K562 (cell line): ENCODE results near the gene EAPP. TPM values are rescaled to one million over a fixed set of nuclear protein-coding genes. Genes with fewer than 3 reads are reported as not detected.

Experiments used
- ATAC-seq: fragments of 200-7000 bp; cut with Tn5 transposase; 3 replicates; pipeline ENCODE4 v1.9.1; 2020; ENCODE audit warnings: moderate library complexity
- BruUV-seq: library from RNA; stranded (reverse); fragments of 400-500 nt; replicated peaks from 2 replicates; lab custom pipeline; 2021; lab: Mats Ljungman, UMichigan
- CTCF ChIA-PET: fragments of 300-600 bp; formaldehyde crosslinking; extraction: SDS; loops from one replicate; lab custom pipeline; 2021; ENCODE audit warnings: low intra/inter-chr PET ratio; lab: Yijun Ruan, JAX
- POLR2A ChIA-PET: fragments of 300-600, 350-650 bp; sonication (Branson Sonifier 250); formaldehyde crosslinking; extraction: SDS; loops from one replicate; lab custom pipeline; 2021; ENCODE audit warnings: antibody characterized with exemption, inconsistent platforms; lab: Yijun Ruan, JAX
- DNase-seq, 4 experiments: peaks; one replicate each; pipeline versions ENCODE4 v3.0.0 to v3.0.0-alpha.2; 2011 to 2018; ENCODE audit warnings: low spot score in 3 of 4, mixed read lengths in 3 of 4; ENCODE audit errors: extremely low read depth in 1 of 4
- FAIRE-seq: peaks from 2 replicates; lab custom pipeline; 2011; peaks lifted over from hg19 to GRCh38; lab: Jason Lieb, UNC
- H2AFZ ChIP-seq: 2 replicates; pipeline ENCODE4 v1.6.0; 2011; ENCODE audit warnings: low read depth, low read length, control low read depth, inconsistent platforms
- H3K27ac ChIP-seq: fragments of 200-600 bp; 3 replicates; pipeline ENCODE4 v1.8.0; 2011; ENCODE audit warnings: low read depth, mild to moderate bottlenecking, control low read depth, inconsistent platforms, low read length, moderate library complexity, mixed read lengths; ENCODE audit errors: extremely low read depth
- H3K27me3 ChIP-seq, 2 experiments: fragments of 300-600 bp in 1 of 2; 2 replicates in 1 of 2; 3 replicates in 1 of 2; pipeline versions ENCODE4 v1.6.0 to v1.8.0; 2011; ENCODE audit warnings: inconsistent platforms in 2 of 2, low read length in 2 of 2, mild to moderate bottlenecking in 1 of 2, mixed read lengths in 1 of 2, moderate library complexity in 1 of 2; ENCODE audit not compliant: control insufficient read depth in 2 of 2, insufficient read depth in 2 of 2
- H3K36me3 ChIP-seq: fragments of 300-600 bp; 3 replicates; pipeline ENCODE4 v1.8.0; 2011; ENCODE audit warnings: mild to moderate bottlenecking, low read length, inconsistent platforms; ENCODE audit not compliant: control insufficient read depth, insufficient read depth
- H3K4me1 ChIP-seq, 2 experiments: fragments of 200-600 bp in 1 of 2; replicated peaks in 1 of 2; 2 replicates in 1 of 2; 3 replicates in 1 of 2; pipeline versions ENCODE4 v1.5.1 to v1.8.0; 2011; ENCODE audit warnings: inconsistent platforms in 2 of 2, low read length in 2 of 2, mild to moderate bottlenecking in 1 of 2, mixed read lengths in 1 of 2, moderate library complexity in 1 of 2; ENCODE audit not compliant: control insufficient read depth in 2 of 2, insufficient read depth in 2 of 2
- H3K4me2 ChIP-seq: 2 replicates; pipeline ENCODE4 v1.6.1; 2011; ENCODE audit warnings: low read length, control low read depth, inconsistent platforms, mixed read lengths; ENCODE audit not compliant: insufficient read depth
- H3K4me3 ChIP-seq: fragments of 200-600 bp; sonication (generic), shearing (Covaris generic); 2 replicates; pipeline ENCODE4 v1.5.1; 2016; ENCODE audit warnings: control low read depth, inconsistent platforms
- H3K79me2 ChIP-seq: fragments of 200-600 bp; 3 replicates; pipeline ENCODE4 v1.8.0; 2011; ENCODE audit warnings: low read length, inconsistent platforms; ENCODE audit not compliant: control insufficient read depth, insufficient read depth
- H3K9ac ChIP-seq, 2 experiments: 2 replicates each; pipeline versions ENCODE4 v1.6.0 to v1.6.1; 2011; ENCODE audit warnings: low read depth in 2 of 2, low read length in 2 of 2, control low read depth in 1 of 2, inconsistent platforms in 1 of 2, mild to moderate bottlenecking in 1 of 2, mixed read lengths in 1 of 2; ENCODE audit not compliant: insufficient read depth in 1 of 2
- H3K9me1 ChIP-seq: one replicate; pipeline ENCODE4 v1.6.0; 2011; ENCODE audit warnings: inconsistent platforms, mild to moderate bottlenecking, low read length, moderate library complexity; ENCODE audit not compliant: control insufficient read depth, insufficient read depth
- H3K9me3 ChIP-seq: replicated peaks from 2 replicates; pipeline ENCODE4 v1.5.1; 2011; ENCODE audit warnings: low read depth, low read length, inconsistent platforms; ENCODE audit not compliant: control insufficient read depth, insufficient read depth
- H4K20me1 ChIP-seq: replicated peaks from 2 replicates; pipeline ENCODE4 v1.6.1; 2011; ENCODE audit warnings: low read length, inconsistent platforms, mixed read lengths; ENCODE audit not compliant: control insufficient read depth, insufficient read depth
- ADNP ChIP-seq: fragments of 200-800 bp; sonication (Bioruptor generic); IDR thresholded peaks from 2 replicates; pipeline ENCODE4 v1.6.1; 2016; ENCODE audit warnings: missing genetic modification characterization, missing compliant biosample characterization
- ATF7 ChIP-seq: fragments of 450-650 bp; IDR thresholded peaks from 2 replicates; pipeline ENCODE4 v1.7.1; 2014; ENCODE audit warnings: mild to moderate bottlenecking, moderate library complexity
- CC2D1A ChIP-seq: fragments of 450-650 bp; IDR thresholded peaks from 2 replicates; pipeline ENCODE4 v1.6.1; 2017; ENCODE audit warnings: mild to moderate bottlenecking
- HMGXB4 ChIP-seq: sonication (generic); formaldehyde crosslinking; IDR thresholded peaks from 2 replicates; pipeline ENCODE4 v1.8.1; 2023; ENCODE audit warnings: mild to moderate bottlenecking, missing genetic modification reagents
- KLF10 ChIP-seq: fragments of 250-450 bp; sonication (Bioruptor Pico); IDR thresholded peaks from 2 replicates; pipeline ENCODE4 v1.6.1; 2021; ENCODE audit warnings: matching md5 sums
- MYNN ChIP-seq, 2 experiments: sonication (generic); formaldehyde crosslinking in 1 of 2; IDR thresholded peaks; 2 replicates each; pipeline versions ENCODE4 v1.5.0 to v1.6.1; 2016 to 2020; ENCODE audit warnings: antibody characterized with exemption in 1 of 2, missing genetic modification reagents in 1 of 2
- SIRT6 ChIP-seq: IDR thresholded peaks from one replicate; pipeline ENCODE4 v1.6.1; 2012; ENCODE audit warnings: low read depth, mild to moderate bottlenecking, control low read depth, inconsistent platforms, low read length, moderate library complexity
- SRF ChIP-seq, 2 experiments: fragments of 250-450, 450-650 bp in 1 of 2; sonication (Bioruptor Pico) in 1 of 2; sonication (generic) in 1 of 2; formaldehyde crosslinking; IDR thresholded peaks; 2 replicates each; pipeline versions ENCODE4 v1.5.0 to v1.5.1; 2020 to 2022; ENCODE audit warnings: mild to moderate bottlenecking in 1 of 2, missing genetic modification reagents in 1 of 2
- TRIM28 ChIP-seq: fragments of 450-650 bp; IDR thresholded peaks from 2 replicates; pipeline ENCODE4 v1.6.1; 2017
- WGBS: fragments of 100-300 bp; shearing (Covaris generic); methylation state at CpG from one replicate; pipeline ENCODE4 v1.1.6; 2016; ENCODE audit warnings: low coverage, mixed read lengths; ENCODE audit not compliant: insufficient coverage; ENCODE audit errors: missing lambda C conversion rate; 5-methylcytosine and 5-hydroxymethylcytosine counted together
- in situ Hi-C: fragments of 300-500 bp; cut with MboI; formaldehyde crosslinking; loops from 4 replicates; pipeline ENCODE4 v1.15.0; 2018; ENCODE audit warnings: inconsistent platforms, mixed read lengths
- intact Hi-C: fragments of 100-400 bp; cut with micrococcal nuclease; formaldehyde crosslinking; loops from 2 replicates; pipeline ENCODE4 v1.14.2; 2022
- polyA plus RNA-seq, 8 experiments: library from polyadenylated mRNA; depleted of rRNA in 4 of 8; stranded (reverse) in 5 of 8; unstranded in 3 of 8; fragments of >200 nt; fragmentation: Nextera tagmentation in 2 of 8; fragmentation: Illumina TruSeq in 1 of 8; extraction: Ambion mirVana in 2 of 8; extraction: Trizol in 1 of 8; gene quantifications; 2 replicates each; pipeline versions ENCODE4 v1.2.1 to v1.2.3, GENCODE V29; 2011 to 2014; ENCODE audit warnings: inconsistent platforms in 1 of 8, missing spikeins in 1 of 8
- total RNA-seq, 7 experiments: library from RNA; depleted of rRNA in 6 of 7; stranded (reverse); fragments of >200 nt in 6 of 7; fragmentation: Illumina TruSeq in 2 of 7; extraction: Trizol in 2 of 7; gene quantifications; 2 replicates each; pipeline versions ENCODE4 v1.2.1 to v1.2.3, GENCODE V29; 2011 to 2021; ENCODE audit warnings: low replicate concordance in 1 of 7
- TF ChIP-seq, protein P1 (sequence below): fragments of 250-450 bp; sonication (Bioruptor Pico); IDR thresholded peaks from 2 replicates; pipeline ENCODE4 v1.5.0; 2021; ENCODE audit warnings: mild to moderate bottlenecking, moderate library complexity
- TF ChIP-seq, protein P2 (sequence below): IDR thresholded peaks from 3 replicates; pipeline ENCODE4 v1.6.1; 2011; ENCODE audit warnings: borderline replicate concordance, mild to moderate bottlenecking; ENCODE audit not compliant: insufficient read length, insufficient read depth
- TF ChIP-seq, protein P3 (sequence below): fragments of 450-650 bp; formaldehyde crosslinking; IDR thresholded peaks from 2 replicates; pipeline ENCODE4 v1.4.0; 2022; ENCODE audit warnings: mild to moderate bottlenecking, moderate library complexity
- TF ChIP-seq, protein P4 (sequence below): sonication (generic); formaldehyde crosslinking; IDR thresholded peaks from 2 replicates; pipeline ENCODE4 v1.8.1; 2023; ENCODE audit warnings: mild to moderate bottlenecking, missing genetic modification reagents, moderate library complexity

The EAPP gene
- total and polyA plus RNA-seq, 9 of the 15 experiments (the other 6 are each of a cell fraction or from before 2014, with no cell fraction given) = 19.0 to 67.6 (median 30.3) TPM

DNA sequence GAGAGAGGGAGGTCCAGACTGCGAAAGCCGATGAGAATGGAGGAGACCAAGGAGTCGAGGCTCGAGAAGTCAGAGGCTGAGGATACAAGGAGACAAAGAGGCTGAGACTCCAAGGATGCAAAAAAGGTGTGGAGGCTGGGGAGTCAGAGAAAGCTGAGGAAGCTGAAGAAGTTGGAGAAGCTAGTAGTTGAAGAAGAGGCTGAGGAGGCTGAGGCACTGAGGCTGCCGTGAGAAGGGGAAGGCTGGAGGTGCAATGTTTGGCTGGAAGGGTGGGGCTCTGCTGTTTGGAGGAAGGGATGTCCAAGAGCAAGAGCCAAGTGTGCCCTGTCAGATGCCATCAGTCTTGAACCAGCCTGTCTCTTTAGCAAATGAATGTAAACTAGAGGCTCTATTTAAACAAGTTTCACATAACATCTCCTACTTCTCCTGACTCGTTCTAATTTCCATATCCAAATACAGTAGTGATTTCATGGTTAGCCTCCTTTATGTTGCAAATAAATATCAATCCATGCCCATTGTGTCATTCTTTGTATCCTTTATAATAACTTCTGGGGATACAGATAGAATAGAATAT lies 66.7 kb downstream of the EAPP start:
- Histone ChIP-seq H3K27ac (no peak overlapping the region), H2AFZ (no peak overlapping the region), H3K27me3 (no peaks in the 10 kb centered on the region), H3K79me2 (no peaks in the 10 kb centered on the region), H3K9me3 (no peaks in the 10 kb centered on the region), H3K9me1 (no peaks in the 10 kb centered on the region), H3K4me2 (no peak overlapping the region; the same call in 1 of the 2 replicates), H3K9ac (no peak overlapping the region), H3K36me3 (no peaks in the 10 kb centered on the region), H3K4me3 (no peak overlapping the region), H4K20me1 (no peaks in the 10 kb centered on the region), H3K4me1 (peaks cover 4% of the 10 kb centered on the region in 2 experiments; a peak in 4 of 5 replicates)
- no peak for FAIRE-seq
- BruUV-seq = no TSS peak
- no peak for ATAC-seq
- intact Hi-C loops (no loop called here), in situ Hi-C loops (no loop called here)
- ChIA-PET CTCF (no interaction called here), POLR2A (interaction anchor here (0.6 to 1.0 kb wide), 2 partner anchors 12 to 29 kb away, joined by 4 read pairs; no protein-coding TSS in a partner anchor)
- WGBS = 30% methylated on average over 6 of the region's 6 CpGs
- no peak for DNase-seq
- TF ChIP-seq MYNN (IDR thresholded peaks at IDR 0.05) (no peak), MYNN (CRISPR knock-in tag; IDR thresholded peaks at IDR 0.05) (no peak), HMGXB4 (CRISPR knock-in tag) (no peak), KLF10 (CRISPR knock-in tag) (no peak), SIRT6 (no peak), ATF7 (no peak), ADNP (tag) (no peak), CC2D1A (no peak), SRF (CRISPR knock-in tag; IDR thresholded peaks at IDR 0.05) (no peak), TRIM28 (no peak)
- TF ChIP-seq, protein P1, sequence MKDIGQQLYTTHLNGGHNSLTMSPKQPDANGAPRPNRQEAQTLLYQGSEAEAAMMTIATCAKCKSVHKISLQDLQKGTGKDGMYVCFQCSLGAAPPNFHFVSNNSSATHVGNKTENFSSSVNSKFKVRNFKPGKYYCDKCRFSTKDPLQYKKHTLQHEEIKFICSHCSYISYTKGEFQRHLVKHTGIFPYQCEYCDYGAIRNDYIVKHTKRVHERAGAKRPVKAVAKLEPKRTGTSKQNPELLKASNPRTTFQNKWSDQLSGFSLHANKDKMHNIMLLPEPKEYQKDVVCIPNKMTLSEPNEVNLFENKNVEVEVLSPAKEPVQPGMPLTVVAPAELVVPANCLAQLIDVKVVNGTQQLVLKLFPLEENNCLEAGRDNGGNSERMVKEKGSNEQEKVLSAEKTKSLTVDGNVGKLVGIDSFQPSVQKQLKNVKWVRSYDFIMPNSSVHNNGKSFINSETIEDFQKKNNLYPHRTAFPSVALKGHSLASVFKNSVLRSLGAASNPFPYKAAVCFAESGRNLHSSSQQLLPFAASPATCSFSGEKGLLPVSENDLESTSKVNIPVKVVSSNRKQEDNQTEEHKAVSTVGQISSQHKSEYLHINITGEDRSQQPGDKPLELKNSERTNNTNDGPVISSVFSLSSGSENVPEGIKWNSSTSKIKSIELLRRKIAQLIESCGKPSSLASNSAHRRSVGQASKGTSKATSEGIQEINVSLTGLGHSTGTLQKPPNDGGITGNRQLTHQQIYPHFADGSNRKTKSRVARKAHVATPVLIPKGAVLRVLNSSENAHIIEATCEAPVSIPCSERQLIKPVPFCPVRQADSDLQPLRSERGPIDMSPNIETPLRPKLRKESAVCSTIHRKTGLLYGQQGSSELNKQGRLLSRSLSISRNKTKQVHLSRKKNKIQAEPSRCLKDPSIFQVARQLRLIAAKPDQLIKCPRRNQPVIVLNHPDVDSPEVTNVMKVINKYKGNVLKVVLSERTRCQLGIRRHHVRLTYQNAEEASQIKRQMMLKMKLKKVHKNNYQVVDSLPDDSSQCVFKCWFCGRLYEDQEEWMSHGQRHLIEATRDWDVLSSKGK (CRISPR knock-in tag) = no peak
- TF ChIP-seq, protein P2, sequence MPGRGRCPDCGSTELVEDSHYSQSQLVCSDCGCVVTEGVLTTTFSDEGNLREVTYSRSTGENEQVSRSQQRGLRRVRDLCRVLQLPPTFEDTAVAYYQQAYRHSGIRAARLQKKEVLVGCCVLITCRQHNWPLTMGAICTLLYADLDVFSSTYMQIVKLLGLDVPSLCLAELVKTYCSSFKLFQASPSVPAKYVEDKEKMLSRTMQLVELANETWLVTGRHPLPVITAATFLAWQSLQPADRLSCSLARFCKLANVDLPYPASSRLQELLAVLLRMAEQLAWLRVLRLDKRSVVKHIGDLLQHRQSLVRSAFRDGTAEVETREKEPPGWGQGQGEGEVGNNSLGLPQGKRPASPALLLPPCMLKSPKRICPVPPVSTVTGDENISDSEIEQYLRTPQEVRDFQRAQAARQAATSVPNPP = no peak
- TF ChIP-seq, protein P3, sequence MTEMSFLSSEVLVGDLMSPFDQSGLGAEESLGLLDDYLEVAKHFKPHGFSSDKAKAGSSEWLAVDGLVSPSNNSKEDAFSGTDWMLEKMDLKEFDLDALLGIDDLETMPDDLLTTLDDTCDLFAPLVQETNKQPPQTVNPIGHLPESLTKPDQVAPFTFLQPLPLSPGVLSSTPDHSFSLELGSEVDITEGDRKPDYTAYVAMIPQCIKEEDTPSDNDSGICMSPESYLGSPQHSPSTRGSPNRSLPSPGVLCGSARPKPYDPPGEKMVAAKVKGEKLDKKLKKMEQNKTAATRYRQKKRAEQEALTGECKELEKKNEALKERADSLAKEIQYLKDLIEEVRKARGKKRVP (CRISPR knock-in tag) = no peak
- TF ChIP-seq, protein P4, sequence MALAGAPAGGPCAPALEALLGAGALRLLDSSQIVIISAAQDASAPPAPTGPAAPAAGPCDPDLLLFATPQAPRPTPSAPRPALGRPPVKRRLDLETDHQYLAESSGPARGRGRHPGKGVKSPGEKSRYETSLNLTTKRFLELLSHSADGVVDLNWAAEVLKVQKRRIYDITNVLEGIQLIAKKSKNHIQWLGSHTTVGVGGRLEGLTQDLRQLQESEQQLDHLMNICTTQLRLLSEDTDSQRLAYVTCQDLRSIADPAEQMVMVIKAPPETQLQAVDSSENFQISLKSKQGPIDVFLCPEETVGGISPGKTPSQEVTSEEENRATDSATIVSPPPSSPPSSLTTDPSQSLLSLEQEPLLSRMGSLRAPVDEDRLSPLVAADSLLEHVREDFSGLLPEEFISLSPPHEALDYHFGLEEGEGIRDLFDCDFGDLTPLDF = no peak
